ENCODE data around the gene ZRANB3.
"Not testable (repeated sequence)": the region's sequence is repeated elsewhere in the genome, so short reads cannot be mapped to it uniquely, and the experiment has no call there.

Gene ZRANB3

DNA sequence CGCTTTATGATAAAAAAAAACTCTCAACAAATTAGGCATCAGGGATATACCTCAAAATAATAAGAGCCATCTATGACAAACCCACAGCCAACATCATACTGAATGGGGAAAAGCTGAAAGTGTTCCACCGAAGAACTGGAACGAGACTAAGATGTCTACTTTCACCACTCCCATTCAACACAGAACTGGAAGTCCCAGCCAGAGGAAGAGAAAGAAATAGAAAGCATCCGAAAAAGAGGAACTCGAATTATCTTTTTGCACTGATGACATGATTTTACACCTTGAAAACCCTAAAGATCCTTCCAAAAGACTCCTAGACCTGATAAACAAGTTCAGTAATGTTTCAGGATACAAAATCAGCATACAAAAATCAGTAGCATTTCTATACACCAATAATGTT, 121.6 kb downstream of the ZRANB3 start:
- Histone ChIP-seq H2AFZ (ENCODE audit: low read length) (no peak overlapping the region), H3K4me1 (ENCODE audit: low read length) (no peaks in the 10 kb centered on the region), H3K27me3 (replicated peaks; ENCODE audit: insufficient read depth, low read length) (no peaks in the 10 kb centered on the region), H3K36me3 (replicated peaks; ENCODE audit: insufficient read depth, low read length) (no peaks in the 10 kb centered on the region), H3K9me3 (replicated peaks; ENCODE audit: insufficient read depth, low read length) (no peaks in the 10 kb centered on the region), H3K4me3 (ENCODE audit: low read length) (no peak overlapping the region), H3K4me2 (ENCODE audit: low read depth, low read length) (no peak overlapping the region), H3F3A (ENCODE audit: insufficient read depth, low read length) (no peaks in the 10 kb centered on the region), H3K9ac (ENCODE audit: low read length) (no peak overlapping the region), H3K9me2 (replicated peaks; ENCODE audit: insufficient read depth, low read length) (no peaks in the 10 kb centered on the region), H3K27ac (ENCODE audit: low read length) (no peak overlapping the region), H3K79me2 (ENCODE audit: low read length) (no peaks in the 10 kb centered on the region), H4K20me1 (ENCODE audit: insufficient read depth, low read length) (no peaks in the 10 kb centered on the region)
- no peak for DNase-seq
- TF ChIP-seq CTCF (IDR thresholded peaks at IDR 0.05; ENCODE audit: low read length), result no peak
- TF ChIP-seq EZH2 (optimal IDR thresholded peaks at IDR 0.05; ENCODE audit: low read depth, low read length), result no peak
- TF ChIP-seq EZH2phosphoT487 (IDR thresholded peaks at IDR 0.05; ENCODE audit: low read length), result no peak

DNA sequence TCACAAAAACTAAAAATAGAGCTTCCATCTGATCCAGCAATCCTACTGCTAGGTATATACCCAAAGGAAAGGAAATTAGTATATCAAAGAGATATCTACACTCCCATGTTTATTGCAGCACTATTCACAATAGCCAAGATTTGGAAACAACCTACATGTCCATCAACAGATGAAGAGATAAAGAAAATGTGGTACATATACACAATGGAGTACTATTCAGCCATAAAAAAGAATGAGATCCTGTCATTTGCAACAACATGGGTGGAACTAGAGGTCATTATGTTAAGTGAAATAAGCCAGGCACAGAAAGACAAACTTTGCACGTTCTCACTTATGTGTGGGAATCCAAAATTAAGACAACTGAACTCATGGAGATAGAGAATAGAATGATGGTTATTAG, 134.8 kb downstream of the ZRANB3 start:
- not testable (repeated sequence) for H4K20me1 ChIP-seq (ENCODE audit: insufficient read depth, low read length); H3K4me3 ChIP-seq (ENCODE audit: low read length); H2AFZ ChIP-seq (ENCODE audit: low read length); H3K9ac ChIP-seq (ENCODE audit: low read length); H3K27ac ChIP-seq (ENCODE audit: low read length); H3K9me3 ChIP-seq (replicated peaks; ENCODE audit: insufficient read depth, low read length); H3K79me2 ChIP-seq (ENCODE audit: low read length); H3K4me2 ChIP-seq (ENCODE audit: low read depth, low read length); H3K27me3 ChIP-seq (replicated peaks; ENCODE audit: insufficient read depth, low read length); DNase-seq; H3F3A ChIP-seq (ENCODE audit: insufficient read depth, low read length); H3K4me1 ChIP-seq (ENCODE audit: low read length); H3K36me3 ChIP-seq (replicated peaks; ENCODE audit: insufficient read depth, low read length); H3K9me2 ChIP-seq (replicated peaks; ENCODE audit: insufficient read depth, low read length)

DNA sequence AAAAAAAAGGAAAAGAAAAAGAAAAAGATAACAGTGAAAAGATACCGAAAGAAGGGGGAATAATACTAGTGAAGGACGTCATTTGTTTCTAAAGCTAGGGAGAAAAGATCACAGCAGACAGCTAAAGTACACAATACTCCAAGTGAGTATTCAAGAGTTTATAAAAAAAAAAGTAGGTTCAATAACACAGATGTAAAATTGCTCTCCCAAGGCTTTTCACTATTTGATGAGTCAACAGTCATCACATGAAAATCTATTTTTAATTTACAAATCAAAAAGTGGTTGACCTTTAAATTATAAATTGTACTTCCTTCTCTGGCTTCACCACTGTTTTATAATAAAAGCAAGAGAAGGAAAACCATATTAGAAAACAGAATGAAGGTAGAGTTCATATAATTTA, 144.0 kb downstream of the ZRANB3 start:
- DNase-seq, result no peak
- no peaks in the 10 kb centered on the region for H3F3A ChIP-seq (ENCODE audit: insufficient read depth, low read length)
- H3K4me1 ChIP-seq (ENCODE audit: low read length), result no peaks in the 10 kb centered on the region
- TF ChIP-seq EZH2phosphoT487 (IDR thresholded peaks at IDR 0.05; ENCODE audit: low read length), result no peak
- TF ChIP-seq EZH2 (optimal IDR thresholded peaks at IDR 0.05; ENCODE audit: low read depth, low read length), result no peak
- TF ChIP-seq CTCF (IDR thresholded peaks at IDR 0.05; ENCODE audit: low read length), result no peak
- no peaks in the 10 kb centered on the region for H3K79me2 ChIP-seq (ENCODE audit: low read length)
- H3K9ac ChIP-seq (ENCODE audit: low read length), result no peak overlapping the region
- H2AFZ ChIP-seq (ENCODE audit: low read length), result no peak overlapping the region
- H3K4me2 ChIP-seq (ENCODE audit: low read depth, low read length), result no peak overlapping the region
- H3K9me2 ChIP-seq (replicated peaks; ENCODE audit: insufficient read depth, low read length), result no peaks in the 10 kb centered on the region
- no peaks in the 10 kb centered on the region for H4K20me1 ChIP-seq (ENCODE audit: insufficient read depth, low read length)
- no peak overlapping the region for H3K4me3 ChIP-seq (ENCODE audit: low read length)
- no peaks in the 10 kb centered on the region for H3K27me3 ChIP-seq (replicated peaks; ENCODE audit: insufficient read depth, low read length)
- no peak overlapping the region for H3K27ac ChIP-seq (ENCODE audit: low read length)
- H3K9me3 ChIP-seq (replicated peaks; ENCODE audit: insufficient read depth, low read length), result no peaks in the 10 kb centered on the region
- H3K36me3 ChIP-seq (replicated peaks; ENCODE audit: insufficient read depth, low read length), result no peaks in the 10 kb centered on the region

DNA sequence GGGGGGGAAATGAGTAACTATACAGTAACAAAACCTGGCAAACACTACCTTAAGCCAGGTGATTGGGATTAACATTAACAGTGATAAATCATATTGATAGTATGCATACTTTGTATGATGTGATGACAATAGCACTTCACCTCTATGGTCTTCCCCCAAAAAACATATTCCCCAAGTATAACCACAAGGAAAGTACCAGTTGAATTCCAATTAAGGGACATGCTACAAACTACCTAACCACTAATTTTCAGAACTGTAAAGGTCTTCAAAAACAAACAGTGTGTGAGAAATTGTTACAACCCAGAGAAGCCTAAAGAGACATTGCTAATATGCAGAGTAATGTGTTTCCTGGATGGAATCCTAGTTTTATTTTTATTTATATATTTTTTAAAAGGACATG, 152.4 kb downstream of the ZRANB3 start:
- DNase-seq, result no peak
- H3K36me3 ChIP-seq (replicated peaks; ENCODE audit: insufficient read depth, low read length), result no peaks in the 10 kb centered on the region
- no peak overlapping the region for H3K4me2 ChIP-seq (ENCODE audit: low read depth, low read length)
- no peaks in the 10 kb centered on the region for H3K4me1 ChIP-seq (ENCODE audit: low read length)
- no peaks in the 10 kb centered on the region for H3F3A ChIP-seq (ENCODE audit: insufficient read depth, low read length)
- TF ChIP-seq EZH2phosphoT487 (IDR thresholded peaks at IDR 0.05; ENCODE audit: low read length) (no peak), EZH2 (optimal IDR thresholded peaks at IDR 0.05; ENCODE audit: low read depth, low read length) (no peak)
- no peak overlapping the region for H3K4me3 ChIP-seq (ENCODE audit: low read length)
- no peaks in the 10 kb centered on the region for H3K27me3 ChIP-seq (replicated peaks; ENCODE audit: insufficient read depth, low read length)
- no peaks in the 10 kb centered on the region for H3K79me2 ChIP-seq (ENCODE audit: low read length)
- no peak overlapping the region for H3K9ac ChIP-seq (ENCODE audit: low read length)
- no peaks in the 10 kb centered on the region for H3K9me2 ChIP-seq (replicated peaks; ENCODE audit: insufficient read depth, low read length)
- H4K20me1 ChIP-seq (ENCODE audit: insufficient read depth, low read length), result no peaks in the 10 kb centered on the region
- no peak overlapping the region for H3K27ac ChIP-seq (ENCODE audit: low read length)
- H2AFZ ChIP-seq (ENCODE audit: low read length), result no peak overlapping the region
- no peaks in the 10 kb centered on the region for H3K9me3 ChIP-seq (replicated peaks; ENCODE audit: insufficient read depth, low read length)

All from MM.1S (cell line).